Colonic mucosa (tissue), 4 donors: ENCODE results near the gene DNAH17. TPM values are rescaled to one million over a fixed set of nuclear protein-coding genes. Genes with fewer than 3 reads are reported as not detected.

ENCODE experiments used
- DNase-seq: peaks from one replicate; pipeline ENCODE4 v3.0.0-alpha.2; 2020
- H3K27ac ChIP-seq: fragments of 200-600 bp; one replicate; pipeline ENCODE4 v1.8.0; 2021
- H3K27me3 ChIP-seq: fragments of 200-600 bp; one replicate; pipeline ENCODE4 v1.8.0; 2021
- H3K36me3 ChIP-seq: fragments of 200-600 bp; one replicate; pipeline ENCODE4 v1.8.0; 2021
- H3K4me1 ChIP-seq: fragments of 200-600 bp; one replicate; pipeline ENCODE4 v1.8.0; 2021; ENCODE audit warnings: mild to moderate bottlenecking
- H3K4me3 ChIP-seq: fragments of 200-600 bp; one replicate; pipeline ENCODE4 v1.8.0; 2021
- H3K9ac ChIP-seq, 2 donors: one replicate each; pipeline ENCODE4 v1.7.0; 2013; ENCODE audit warnings: control low read depth in 2 of 2, low read depth in 2 of 2, low read length in 2 of 2
- H3K9me3 ChIP-seq: fragments of 200-600 bp; one replicate; pipeline ENCODE4 v1.8.0; 2021
- CTCF ChIP-seq: fragments of 200-600 bp; IDR thresholded peaks from one replicate; pipeline ENCODE4 v1.8.0; 2022; ENCODE audit warnings: antibody characterized with exemption, mild to moderate bottlenecking
- intact Hi-C: fragments of 100-400 bp; cut with DNase I; formaldehyde crosslinking; loops from one replicate; pipeline ENCODE4 v1.14.1; 2022
- total RNA-seq, 2 donors: library from RNA; stranded (reverse); fragmentation: NEBNext Ultra II Directional in 1 of 2; extraction: Animal tissue kit (Norgen Biotek cat#: 25700) in 1 of 2; gene quantifications; one replicate each; pipeline ENCODE4 v1.2.1, GENCODE V29; 2021
- donor health status: healthy.
- donor health status: DM: no; HTN: no; CAD: no.
- donor health status: DM: no; HTN: no; CAD: no.

Gene DNAH17
- total RNA-seq, 2 donors from 2014 or later, result 0.05 to 0.19 TPM

GRCh38 chr17:78414178-78415162 lies 162.7 kb downstream of the DNAH17 start:
- Histone ChIP-seq H3K27me3 (no peaks in the 10 kb centered on the region), H3K4me3 (no peak overlapping the region), H3K4me1 (peaks cover 48% of the 10 kb centered on the region), H3K36me3 (no peaks in the 10 kb centered on the region), H3K9me3 (no peaks in the 10 kb centered on the region), H3K27ac (peak overlapping the region; percentile 16), H3K9ac (peak overlapping the region in 1 of 2 donors; percentile 29)
- intact Hi-C loops, result no loop called here
- TF ChIP-seq CTCF, result no peak
- no peak for DNase-seq

- TF ChIP-seq CTCF, result peak; percentile 32
- peaks cover 51% of the 10 kb centered on the region for H3K4me1 ChIP-seq
- DNase-seq, result no peak
- no peaks in the 10 kb centered on the region for H3K27me3 ChIP-seq
- H3K36me3 ChIP-seq, result no peaks in the 10 kb centered on the region
- H3K4me3 ChIP-seq, result no peak overlapping the region
- H3K27ac ChIP-seq, result peak overlapping the region; percentile 90
- H3K9me3 ChIP-seq, result no peaks in the 10 kb centered on the region
- intact Hi-C loops, result no loop called here
- peak overlapping the region in 1 of 2 donors; percentile 21 for H3K9ac ChIP-seq
These were observed 164.8 kb downstream of the DNAH17 start for GRCh38 chr17:78412403-78412802.

GRCh38 chr17:78411241-78411857 lies 165.8 kb downstream of the DNAH17 start:
- no peak for TF ChIP-seq CTCF
- H3K9ac ChIP-seq, result peak overlapping the region; percentile 58 to 72
- no peak overlapping the region for H3K4me3 ChIP-seq
- peak overlapping the region; percentile 90 for H3K27ac ChIP-seq
- no peaks in the 10 kb centered on the region for H3K27me3 ChIP-seq
- H3K36me3 ChIP-seq, result no peaks in the 10 kb centered on the region
- peaks cover 49% of the 10 kb centered on the region for H3K4me1 ChIP-seq
- no peaks in the 10 kb centered on the region for H3K9me3 ChIP-seq
- intact Hi-C loops, result no loop called here
- peak; percentile 87 for DNase-seq

- Histone ChIP-seq H3K9me3 (no peaks in the 10 kb centered on the region), H3K9ac (peak overlapping the region in 1 of 2 donors; percentile 57), H3K27me3 (no peaks in the 10 kb centered on the region), H3K4me3 (no peak overlapping the region), H3K36me3 (peaks cover 4% of the 10 kb centered on the region), H3K27ac (peak overlapping the region; percentile 90), H3K4me1 (peaks cover 33% of the 10 kb centered on the region)
- peak; percentile 95 for DNase-seq
- intact Hi-C loops, result no loop called here
- TF ChIP-seq CTCF, result no peak
These were observed 167.8 kb downstream of the DNAH17 start for GRCh38 chr17:78409191-78409928.

- DNase-seq, result peak; percentile 87
These were observed 168.6 kb downstream of the DNAH17 start for GRCh38 chr17:78408476-78409050.

More at GRCh38 chr17:78408476-78409050, 168.6 kb downstream of the DNAH17 start:
- H3K27ac ChIP-seq, result peak overlapping the region; percentile 90
- intact Hi-C loops, result no loop called here
- H3K9ac ChIP-seq, result peak overlapping the region; percentile 1 to 57
- H3K4me1 ChIP-seq, result peaks cover 25% of the 10 kb centered on the region
- TF ChIP-seq CTCF, result no peak
- H3K27me3 ChIP-seq, result no peaks in the 10 kb centered on the region
- no peak overlapping the region for H3K4me3 ChIP-seq
- H3K9me3 ChIP-seq, result no peaks in the 10 kb centered on the region
- H3K36me3 ChIP-seq, result peaks cover 12% of the 10 kb centered on the region
